Hepatocyte (in vitro differentiated cells): ENCODE data around the gene RHOT1.

ENCODE experiments used
- CTCF ChIP-seq: fragments of 200-600 bp; sonication (generic); IDR thresholded peaks from 2 replicates; pipeline ENCODE4 v1.5.1; 2016; ENCODE audit warnings: antibody characterized with exemption, mild to moderate bottlenecking; ENCODE audit not compliant: poor library complexity
- EZH2 ChIP-seq: fragments of 200-600 bp; sonication (generic); IDR thresholded peaks from 2 replicates; pipeline ENCODE4 v1.6.1; 2016; ENCODE audit warnings: antibody characterized with exemption, mild to moderate bottlenecking, borderline replicate concordance

GRCh38 chr17:32261936-32262510 lies 119.7 kb downstream of the RHOT1 start:
- TF ChIP-seq CTCF (no peak), EZH2 (no peak)
